NB4 (cell line): ENCODE measurements around the gene MS4A3.

Experiments used
- DNase-seq: peaks from one replicate; pipeline ENCODE4 v3.0.0; 2010; ENCODE audit warnings: low read depth
- H3K4me3 ChIP-seq: one replicate; pipeline ENCODE4 v1.5.1; 2011; ENCODE audit warnings: mild to moderate bottlenecking, low read depth, low read length, moderate library complexity
- CTCF ChIP-seq: IDR thresholded peaks from one replicate; pipeline ENCODE4 v1.5.1; 2012; ENCODE audit warnings: low read depth, low read length
- MYC ChIP-seq: IDR thresholded peaks from 2 replicates; pipeline ENCODE4 v1.6.1; 2011; ENCODE audit warnings: low read depth, low read length
- POLR2A ChIP-seq: IDR thresholded peaks from 2 replicates; pipeline ENCODE4 v1.6.1; 2011; ENCODE audit warnings: mild to moderate bottlenecking; ENCODE audit not compliant: insufficient read length; ENCODE audit errors: extremely low read depth
- TF ChIP-seq, protein P1 (sequence below): IDR thresholded peaks from 2 replicates; pipeline ENCODE4 v1.6.1; 2011; ENCODE audit warnings: low read depth, low read length

MS4A3 gene

GRCh38 chr11:60077216-60077817 lies 20.9 kb downstream of the MS4A3 start:
- no peak overlapping the region for H3K4me3 ChIP-seq
- no peak for TF ChIP-seq POLR2A
- no peak for TF ChIP-seq CTCF
- TF ChIP-seq, protein P1, sequence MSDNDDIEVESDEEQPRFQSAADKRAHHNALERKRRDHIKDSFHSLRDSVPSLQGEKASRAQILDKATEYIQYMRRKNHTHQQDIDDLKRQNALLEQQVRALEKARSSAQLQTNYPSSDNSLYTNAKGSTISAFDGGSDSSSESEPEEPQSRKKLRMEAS = no peak
- peak; percentile 63 for DNase-seq

GRCh38 chr11:60077981-60078380 lies 21.5 kb downstream of the MS4A3 start:
- H3K4me3 ChIP-seq = no peak overlapping the region
- DNase-seq = peak; percentile 90
- TF ChIP-seq MYC (no peak), POLR2A (no peak), CTCF (no peak)
- TF ChIP-seq, protein P1 = no peak

DNA sequence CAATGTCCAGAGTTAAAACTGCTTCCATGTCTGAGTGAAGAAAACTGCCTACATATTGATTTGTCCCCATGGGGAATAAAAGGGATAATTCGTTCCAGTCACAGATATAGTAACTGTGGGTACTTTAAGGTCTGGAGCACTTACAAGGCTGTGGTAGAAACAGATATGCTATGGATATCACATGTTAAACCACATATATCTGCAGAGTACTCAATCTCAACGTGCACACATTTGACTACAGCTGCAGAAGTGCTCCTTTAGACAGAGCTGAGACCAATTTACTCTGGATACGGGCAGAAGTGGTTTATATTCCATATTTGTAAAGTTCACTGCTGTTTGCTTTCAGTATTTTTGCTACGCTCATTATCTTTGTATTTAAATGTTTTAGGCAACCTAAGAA lies 22.3 kb downstream of the MS4A3 start:
- no peak for TF ChIP-seq MYC
- TF ChIP-seq POLR2A = no peak
- TF ChIP-seq, protein P1 = no peak
- TF ChIP-seq CTCF = no peak

GRCh38 chr11:60080535-60080934 lies 24.1 kb downstream of the MS4A3 start:
- TF ChIP-seq CTCF = no peak
- TF ChIP-seq, protein P1 = no peak
- TF ChIP-seq MYC = no peak
- TF ChIP-seq POLR2A = no peak
- H3K4me3 ChIP-seq = no peak overlapping the region
- no peak for DNase-seq

More for the DNA sequence above, 22.3 kb downstream of the MS4A3 start:
- no peak overlapping the region for H3K4me3 ChIP-seq
- DNase-seq = peak; percentile 21

GRCh38 chr11:60084631-60085273 lies 28.3 kb downstream of the MS4A3 start:
- TF ChIP-seq, protein P1 = no peak
- TF ChIP-seq CTCF (no peak), MYC (no peak), POLR2A (no peak)
- no peak for DNase-seq
- no peak overlapping the region for H3K4me3 ChIP-seq
